ENCODE results near the gene MYL6.
"Not testable (repeated sequence)": the region's sequence is repeated elsewhere in the genome, so short reads cannot be mapped to it uniquely, and the experiment has no call there.

The MYL6 gene

DNA sequence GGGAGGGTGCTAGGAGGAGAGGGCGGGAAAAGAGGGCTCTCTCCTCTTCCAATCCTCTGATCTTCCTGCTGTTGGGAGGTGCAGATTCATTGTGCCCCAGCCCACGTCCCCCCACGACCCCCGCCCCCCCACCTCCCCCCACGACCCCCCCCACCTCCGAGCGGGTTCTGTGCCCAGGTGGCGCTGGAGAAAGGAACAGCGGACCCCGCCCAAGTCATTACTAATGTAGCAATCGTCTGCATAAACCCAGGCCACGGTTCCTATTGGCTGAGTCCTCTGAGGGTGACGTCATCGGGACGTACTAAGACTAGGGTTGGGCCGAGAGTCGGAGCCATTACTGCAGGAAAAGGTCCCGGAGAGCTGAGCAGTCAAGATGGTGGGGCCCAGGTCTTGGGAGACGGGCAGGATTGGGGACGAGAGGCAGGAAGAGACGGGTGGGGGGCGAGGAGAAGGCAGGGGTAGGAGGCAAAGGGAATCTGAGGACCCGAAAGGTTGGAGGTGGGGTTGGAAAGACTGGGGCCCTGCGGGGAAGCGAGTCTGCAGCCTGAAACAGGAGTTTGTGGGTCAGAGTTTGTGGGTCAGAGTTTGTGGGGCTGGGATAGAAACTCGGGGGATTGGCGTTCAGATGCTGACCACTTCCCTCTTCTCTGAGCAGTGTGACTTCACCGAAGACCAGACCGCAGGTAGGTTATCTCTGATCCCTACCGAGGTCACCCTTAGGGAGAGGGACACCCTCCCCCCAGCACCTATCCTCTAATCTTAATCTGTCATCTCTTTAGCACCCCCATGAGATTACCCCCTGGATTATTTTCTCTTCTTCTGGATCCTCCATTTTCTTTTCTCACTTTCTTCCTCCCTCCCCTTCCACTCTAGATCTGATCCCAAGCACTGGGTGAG is at the start of gene MYL6:
MYL6 (plus strand) TSS at position 331 of the 897 bp plus-strand sequence; CDS start at position 374, 43 bp downstream.
- peak; percentile 98 for DNase-seq

GRCh38 chr12:56110571-56110970 is 47.6 kb upstream of the MYL6 start:
- DNase-seq = no peak

DNA sequence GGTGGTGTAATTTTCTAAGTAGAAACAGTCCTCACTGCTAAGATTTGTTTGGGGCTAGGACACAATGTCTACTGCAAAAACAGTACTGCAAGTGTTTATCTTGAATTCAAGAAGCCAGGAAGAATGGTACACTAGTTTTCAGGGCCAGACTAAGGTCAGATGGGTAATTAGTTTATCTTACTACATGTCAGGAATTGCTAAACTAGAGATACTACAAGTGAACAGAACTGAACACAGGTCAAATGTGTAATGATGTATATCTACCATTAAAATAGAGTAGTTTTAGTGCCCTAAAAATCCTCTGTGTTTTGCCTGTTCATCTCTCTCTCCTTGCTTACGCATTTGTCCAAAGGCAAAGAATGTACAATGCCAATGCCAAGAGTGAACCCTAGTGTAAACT is 44.1 kb upstream of the MYL6 start:
- no peak for DNase-seq

GRCh38 chr12:56115329-56115728 is 42.8 kb upstream of the MYL6 start:
- DNase-seq = no peak

GRCh38 chr12:56116267-56117081 is 41.7 kb upstream of the MYL6 start, which contains the start of gene RPL41:
RPL41 (plus strand) TSS chr12:56116633.
- peak; percentile 91 for DNase-seq

- not testable (repeated sequence) for DNase-seq
Measured at GRCh38 chr12:56117082-56117706, 41.0 kb upstream of the MYL6 start.

DNA sequence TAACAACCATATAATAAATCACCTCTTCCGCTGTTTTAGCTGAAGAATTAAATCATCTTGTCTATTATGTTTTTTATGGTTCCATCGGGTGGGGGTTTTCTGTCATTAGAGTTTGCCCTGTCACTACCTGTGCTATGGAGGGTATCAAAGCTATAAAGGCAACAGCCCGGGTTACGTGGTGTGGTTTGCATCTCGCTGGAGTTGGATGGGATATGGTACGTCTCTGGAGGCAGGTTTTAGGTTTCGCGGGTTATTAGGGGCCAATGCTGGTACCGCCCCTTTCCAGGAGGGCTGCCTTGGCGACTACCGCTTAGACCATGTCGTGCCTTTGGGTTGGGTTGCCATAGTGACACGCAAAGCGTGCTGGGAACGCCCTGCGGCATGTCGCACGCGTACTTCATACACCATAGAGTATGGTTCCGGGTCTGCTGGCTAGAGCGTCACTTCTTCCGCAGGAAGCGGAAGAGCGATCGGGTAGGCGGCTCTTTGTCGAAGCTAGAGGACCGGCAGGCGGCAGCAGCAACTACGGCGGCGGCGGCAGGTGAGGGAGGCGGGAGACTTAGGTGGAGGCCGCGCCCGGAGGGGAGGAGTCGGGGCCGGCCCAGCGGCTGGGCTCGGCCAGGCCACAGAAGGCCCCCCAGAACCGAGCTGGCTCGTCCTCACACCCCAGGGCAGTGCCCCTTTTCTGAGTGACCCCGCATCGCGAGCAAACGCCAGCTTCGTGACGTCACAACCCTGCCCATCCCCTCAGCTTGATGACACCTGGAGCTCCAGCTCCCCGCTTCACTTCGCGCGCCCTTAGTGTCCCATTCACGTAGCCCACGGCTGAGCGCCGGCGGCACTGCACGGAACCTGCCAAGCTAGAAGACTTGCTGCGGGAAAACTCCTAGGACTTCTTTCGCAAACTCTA is 40.1 kb upstream of the MYL6 start, which contains the start of gene ZC3H10:
ZC3H10 (plus strand) TSS at position 489 of the 910 bp plus-strand sequence. CDS start 2,297 bp downstream, outside the sequence.
- DNase-seq = peak; percentile 99

DNA sequence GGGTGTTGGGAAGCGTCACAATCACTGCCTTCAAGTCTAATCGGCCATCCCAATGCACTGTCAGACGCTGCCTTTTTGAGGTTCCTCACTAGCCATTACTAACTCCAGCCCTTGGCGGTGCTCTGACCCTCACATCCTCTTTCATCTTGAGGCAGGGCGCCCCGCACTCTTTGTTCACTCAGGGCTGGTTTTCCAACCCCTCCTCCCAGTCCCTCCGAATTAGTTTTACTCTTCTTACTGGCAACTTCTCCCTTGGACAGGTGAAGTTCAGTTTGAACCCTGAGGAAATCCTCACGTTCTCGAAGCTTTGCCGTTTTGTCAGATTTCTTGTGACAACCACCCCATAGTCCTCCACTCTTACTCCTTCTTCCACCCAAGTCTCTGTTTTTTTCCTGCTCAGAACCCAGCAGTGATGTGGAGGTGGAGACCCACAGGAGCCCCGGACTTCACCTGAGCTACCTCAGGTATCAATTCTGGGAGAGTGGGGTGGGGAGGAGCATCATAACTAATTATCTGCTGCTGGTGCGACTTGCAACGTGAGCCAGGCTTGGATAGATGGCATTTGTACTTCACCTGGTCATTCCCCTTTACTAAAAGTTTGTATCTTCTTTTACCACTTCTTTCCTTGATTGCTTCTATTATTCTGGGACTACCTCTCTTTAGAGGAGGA is 39.3 kb upstream of the MYL6 start:
- no peak for DNase-seq

- DNase-seq = peak; percentile 59
Measured at GRCh38 chr12:56119361-56119796, 38.8 kb upstream of the MYL6 start.

DNA sequence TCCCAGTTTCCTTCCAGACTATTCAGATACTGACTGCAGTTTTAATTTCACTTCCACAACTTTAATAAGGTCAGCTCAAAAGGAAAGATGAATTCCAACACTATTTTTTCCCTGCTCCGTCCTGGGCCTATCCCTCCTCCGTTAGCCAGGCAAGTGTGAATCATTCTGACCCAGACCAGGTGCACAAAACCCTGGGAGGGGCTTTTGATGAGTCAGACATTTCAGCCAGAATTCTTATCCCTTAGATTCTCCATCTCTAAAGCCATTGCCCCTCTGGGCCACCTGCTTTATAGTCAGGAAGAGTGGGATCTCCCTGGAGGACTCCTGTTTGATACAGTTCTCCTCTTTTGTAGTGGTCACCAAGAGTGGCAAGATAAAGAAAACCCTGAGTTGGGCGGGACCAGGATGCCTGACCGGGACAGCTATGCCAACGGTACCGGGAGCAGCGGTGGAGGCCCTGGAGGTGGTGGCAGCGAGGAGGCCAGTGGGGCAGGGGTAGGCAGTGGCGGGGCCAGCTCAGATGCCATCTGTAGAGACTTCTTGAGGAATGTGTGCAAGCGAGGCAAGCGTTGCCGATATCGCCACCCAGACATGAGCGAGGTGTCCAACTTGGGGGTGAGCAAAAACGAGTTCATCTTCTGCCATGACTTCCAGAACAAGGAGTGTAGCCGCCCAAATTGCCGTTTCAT is 37.9 kb upstream of the MYL6 start:
- no peak for DNase-seq

- no peak for DNase-seq
Measured at GRCh38 chr12:56121204-56121870, 36.8 kb upstream of the MYL6 start.

DNA sequence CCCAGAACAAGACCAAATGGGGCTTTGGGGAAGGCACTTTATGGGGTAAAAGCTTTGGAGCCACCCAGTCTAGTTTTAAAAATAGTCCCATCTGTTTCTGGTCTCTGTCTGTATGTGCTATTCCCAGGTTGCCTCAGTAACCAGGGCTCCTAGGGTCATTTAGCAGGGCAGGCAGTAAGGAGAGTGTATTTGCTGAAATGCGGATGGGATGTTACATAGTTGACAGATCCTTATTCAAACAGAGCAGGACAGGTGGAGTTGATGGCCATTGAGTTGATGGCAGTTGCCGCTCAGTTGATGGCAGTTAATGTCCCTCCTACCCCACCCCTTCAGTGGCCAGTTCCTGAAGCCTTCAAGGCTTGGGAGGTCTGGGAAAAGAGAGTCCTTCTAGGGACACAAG is 35.5 kb upstream of the MYL6 start:
- no peak for DNase-seq

DNA sequence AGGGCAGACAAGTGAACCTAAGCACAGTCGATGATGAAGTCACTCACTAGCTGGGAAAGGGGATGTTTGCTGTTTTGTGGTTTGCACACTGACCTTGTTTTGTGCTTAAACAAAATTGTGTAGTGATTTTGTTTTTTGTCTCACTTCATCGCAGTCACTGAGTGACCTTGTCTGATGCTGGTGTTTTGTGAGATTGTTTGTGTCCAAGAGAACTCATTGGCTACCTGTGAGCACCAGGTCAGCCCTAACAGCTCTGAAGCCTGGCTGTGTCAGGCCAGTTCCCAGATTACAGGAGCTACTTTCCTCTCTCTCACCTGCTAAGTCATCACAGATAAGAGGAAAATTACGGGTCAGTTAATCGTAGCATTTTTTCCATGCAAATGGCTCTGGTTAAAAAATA is 34.0 kb upstream of the MYL6 start:
- DNase-seq = no peak

DNA sequence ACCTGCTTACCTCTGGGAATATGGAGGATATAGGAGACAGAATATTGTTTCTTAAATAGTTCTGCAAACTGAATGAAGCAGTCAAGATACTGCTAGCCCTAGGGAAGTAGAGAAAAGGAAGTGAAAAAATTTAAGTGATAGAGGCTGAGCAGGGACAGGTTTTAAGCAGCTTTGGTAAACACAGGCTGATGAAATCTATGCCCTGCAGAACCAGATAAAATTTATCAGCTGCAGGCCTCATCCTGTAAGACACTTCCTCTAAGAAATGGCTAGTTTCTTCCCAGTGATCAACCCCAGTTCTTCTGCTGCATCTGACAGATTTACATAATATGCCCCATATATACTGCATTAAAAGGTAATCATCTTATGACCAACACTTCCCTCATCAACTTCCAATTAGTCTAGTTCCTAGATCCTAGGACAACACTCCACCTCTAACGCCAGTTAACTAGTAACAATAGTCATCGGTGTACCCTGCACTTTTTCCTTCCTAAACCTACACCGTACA is 31.4 kb upstream of the MYL6 start:
- DNase-seq = no peak

DNA sequence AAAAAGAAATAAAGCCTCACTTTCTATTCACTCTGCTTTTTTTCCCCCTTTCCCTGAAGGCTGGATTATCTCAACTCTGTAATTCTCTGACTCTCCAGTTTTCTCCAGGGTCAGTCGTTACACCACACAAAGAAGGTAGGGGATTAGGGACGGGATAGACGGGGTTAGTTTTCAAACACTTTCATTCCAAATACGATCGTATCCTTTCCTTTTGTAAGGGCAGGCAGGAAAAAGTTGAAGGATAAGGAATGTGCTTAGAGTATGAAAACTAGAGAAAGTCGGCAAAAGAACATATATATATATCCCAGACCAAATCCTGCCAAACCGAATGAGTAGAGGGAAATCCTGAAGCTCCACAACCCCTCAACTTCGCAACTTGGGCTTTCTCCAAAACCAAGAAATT is 30.7 kb upstream of the MYL6 start:
- no peak for DNase-seq

GRCh38 chr12:56127888-56128669 is 30.1 kb upstream of the MYL6 start, which contains the start of gene ESYT1:
ESYT1 (plus strand) TSS chr12:56128267; CDS start chr12:56128320, 53 bp downstream.
- peak; percentile 98 for DNase-seq

DNA sequence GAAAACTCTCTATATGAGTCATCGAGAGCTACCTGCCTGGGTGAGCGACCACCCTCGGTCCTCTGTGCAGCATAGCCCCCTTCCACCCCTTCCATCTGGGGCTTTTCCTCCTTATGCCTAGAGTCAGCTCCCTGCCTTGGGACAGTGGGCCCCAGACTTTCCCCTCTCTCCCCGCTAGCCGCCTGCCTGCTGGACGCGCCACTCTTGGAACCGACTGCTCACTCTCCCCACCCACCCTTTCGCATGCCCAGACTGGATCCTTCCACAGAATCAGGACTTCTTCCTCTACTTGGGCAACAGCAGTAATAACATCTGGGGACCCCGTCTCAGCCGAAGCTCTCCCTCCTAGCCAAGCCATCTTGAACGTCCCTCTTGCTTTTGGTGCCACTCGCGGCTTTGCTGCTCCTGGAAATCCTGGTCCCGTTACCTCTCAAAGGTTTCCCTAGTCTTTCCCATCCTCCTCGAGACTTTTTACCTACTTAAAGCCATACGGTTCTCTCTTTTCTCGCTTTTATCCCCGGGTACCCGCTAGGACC is 29.4 kb upstream of the MYL6 start:
- DNase-seq = no peak

- DNase-seq = no peak
Measured at GRCh38 chr12:56129206-56129941, 28.8 kb upstream of the MYL6 start.
